ENCODE measurements around the gene DDX19B.
"Not testable (repeated sequence)": the region's sequence is repeated elsewhere in the genome, so short reads cannot be mapped to it uniquely, and the experiment has no call there.

Gene DDX19B

DNA sequence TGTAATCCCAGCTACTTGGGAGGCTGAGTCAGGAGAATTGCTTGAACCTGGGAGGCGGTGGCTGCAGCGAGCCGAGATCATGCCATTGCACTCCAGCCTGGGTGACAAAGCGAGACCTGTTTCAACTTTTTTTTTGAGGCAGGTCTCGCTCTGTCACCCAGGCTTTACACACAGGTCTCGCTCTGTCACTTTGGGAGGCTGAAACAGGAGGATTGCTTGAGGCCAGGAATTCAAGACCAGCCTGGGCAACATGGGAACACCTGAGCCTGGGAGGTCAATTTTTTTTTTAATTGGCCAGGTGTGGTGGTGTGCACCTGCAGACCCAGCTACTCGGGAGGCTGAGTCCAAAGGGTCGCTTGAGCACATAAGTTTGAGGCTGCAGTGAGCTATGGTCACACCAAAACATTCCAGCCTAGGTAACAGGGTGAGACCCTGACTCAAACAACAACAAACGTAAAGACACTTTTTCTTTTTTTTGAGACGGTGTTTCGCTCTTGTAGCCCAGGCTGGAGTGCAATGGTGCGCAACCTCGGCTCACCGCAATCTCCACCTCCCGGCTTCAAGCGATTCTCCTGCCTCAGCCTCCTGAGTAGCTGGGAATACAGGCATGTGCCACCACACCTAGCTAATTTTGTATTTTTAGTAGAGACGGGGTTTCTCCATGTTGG lies 11.5 kb upstream of the DDX19B start:
- not testable (repeated sequence) for DNase-seq (ENCODE audit: low read depth in 2 of 2, low spot score in 1 of 2)

DNA sequence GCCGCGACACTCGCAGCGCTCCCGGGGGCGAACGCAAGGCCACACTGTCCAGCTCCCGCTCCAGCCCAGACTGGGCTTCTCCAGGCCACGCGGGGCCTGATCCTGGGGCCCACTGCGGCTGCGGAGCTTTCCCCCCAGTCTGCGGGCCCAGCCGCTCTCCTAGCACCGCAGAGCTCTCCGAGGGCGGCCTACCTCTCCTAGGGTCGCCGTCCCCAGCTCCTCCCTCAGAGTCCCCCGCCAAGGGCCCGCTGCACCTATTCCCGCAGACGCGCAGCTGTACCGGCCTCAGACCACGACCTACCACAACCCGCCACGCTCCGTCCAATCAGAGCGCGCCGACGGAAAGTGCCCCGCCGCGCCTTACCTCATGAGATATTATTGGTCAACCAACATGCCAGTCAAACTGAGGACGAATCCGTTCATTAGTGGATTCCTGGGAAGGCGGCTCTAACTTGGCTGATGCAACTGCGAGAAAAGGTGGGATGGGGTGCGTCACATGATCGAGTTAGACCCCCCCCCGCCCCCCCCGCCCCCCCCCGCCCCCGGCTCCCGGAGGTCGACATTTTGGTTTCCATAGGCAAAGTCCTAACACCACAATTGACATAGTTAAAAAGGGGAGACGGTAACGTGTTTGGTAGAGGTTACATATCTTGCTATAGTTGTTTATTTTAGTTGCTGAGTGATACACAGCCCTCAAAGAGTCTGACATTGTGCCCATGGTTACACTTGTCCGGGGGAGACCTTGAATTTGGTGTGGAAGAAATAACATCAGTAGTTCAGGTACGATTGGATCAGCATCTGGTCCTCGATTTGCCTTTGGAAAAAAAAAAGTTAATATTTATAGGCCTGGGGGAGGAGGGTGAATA lies 9.5 kb upstream of the DDX19B start, which contains the start of gene AARS1:
Gene AARS1, minus strand, starts transcription at position 278 of the 866 bp plus-strand sequence. CDS start 6,743 bp downstream, outside the sequence.
- peak; percentile 81 to 92 for DNase-seq (ENCODE audit: low read depth in 2 of 2, low spot score in 1 of 2)

DNA sequence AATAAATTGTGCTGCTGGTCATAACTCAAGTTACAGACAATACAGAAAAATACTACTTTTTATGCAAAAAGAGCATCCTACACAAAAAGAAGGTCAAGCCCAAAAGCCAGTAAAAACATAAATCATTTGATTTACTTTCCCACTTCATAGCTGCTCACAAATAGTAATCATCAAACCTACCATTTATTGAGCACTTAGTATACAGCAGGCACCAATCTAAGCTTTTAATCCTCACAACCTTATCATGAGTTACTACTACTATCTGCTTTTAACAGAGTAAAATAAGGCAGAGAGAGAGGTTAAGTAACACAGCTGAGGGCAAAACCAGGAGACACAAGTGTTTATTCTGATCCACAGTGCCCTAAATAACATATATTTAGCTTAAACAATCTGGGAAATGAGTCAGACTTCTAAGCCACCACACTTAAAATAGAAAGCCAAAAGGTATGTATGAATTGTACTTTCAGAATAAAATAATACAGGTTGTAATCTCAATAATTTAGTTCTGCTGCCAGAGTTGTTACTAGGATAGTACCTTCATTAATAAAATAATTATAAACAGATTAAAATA lies 8.0 kb upstream of the DDX19B start:
- DNase-seq (ENCODE audit: low read depth in 2 of 2, low spot score in 1 of 2) = no peak

DNA sequence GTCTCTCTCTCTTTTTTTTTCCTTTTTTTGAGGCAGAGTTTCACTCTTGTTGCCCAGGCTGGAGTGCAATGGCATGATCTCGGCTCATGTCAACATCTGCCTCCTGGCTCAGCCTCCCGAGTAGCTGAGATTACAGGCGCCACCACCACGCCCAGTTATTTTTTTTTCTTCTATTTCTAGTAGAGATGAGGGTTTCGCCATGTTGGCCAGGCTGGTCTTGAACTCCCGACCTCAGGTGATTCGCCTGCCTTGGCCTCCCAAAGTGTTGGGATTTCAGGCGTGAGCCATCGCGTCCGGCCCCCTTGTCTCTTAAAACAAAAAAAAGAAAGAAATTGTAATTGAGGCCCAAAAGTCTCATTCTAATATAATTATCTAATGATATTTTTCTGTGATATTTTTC lies 6.8 kb upstream of the DDX19B start:
- DNase-seq (ENCODE audit: low read depth in 2 of 2, low spot score in 1 of 2) = not testable (repeated sequence)

DNA sequence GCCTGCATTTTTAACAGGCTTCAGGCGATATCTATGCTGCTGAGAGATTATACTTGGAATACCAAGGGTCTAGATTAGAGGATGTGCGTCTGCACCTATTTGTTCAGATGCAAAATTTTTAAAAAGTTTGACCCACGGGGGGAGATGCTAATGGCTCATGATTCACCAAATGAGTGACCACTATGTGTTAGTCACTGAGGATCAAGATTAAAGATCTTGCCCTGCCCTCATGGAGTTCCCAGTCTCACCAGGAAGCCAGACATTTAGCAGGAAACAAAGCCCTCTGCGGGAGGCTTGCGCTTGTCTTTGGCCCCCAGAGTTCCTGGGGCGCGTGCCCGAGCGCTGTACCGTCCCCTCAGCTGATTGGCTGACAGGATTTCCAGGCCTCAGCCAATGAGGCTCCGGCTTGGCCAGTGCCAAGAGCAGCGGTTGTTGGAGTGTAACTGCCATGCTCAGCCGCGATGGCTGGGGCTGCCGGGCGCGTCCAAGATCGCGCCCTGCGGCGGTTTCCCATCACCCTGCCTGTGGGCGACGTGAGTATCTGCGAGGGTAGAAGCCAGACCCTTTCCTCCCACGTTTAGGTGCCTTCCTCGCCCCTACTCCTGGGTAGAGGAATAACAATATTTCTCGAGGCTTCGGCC lies 4.5 kb upstream of the DDX19B start:
- DNase-seq (ENCODE audit: low read depth in 2 of 2, low spot score in 1 of 2) = no peak

DNA sequence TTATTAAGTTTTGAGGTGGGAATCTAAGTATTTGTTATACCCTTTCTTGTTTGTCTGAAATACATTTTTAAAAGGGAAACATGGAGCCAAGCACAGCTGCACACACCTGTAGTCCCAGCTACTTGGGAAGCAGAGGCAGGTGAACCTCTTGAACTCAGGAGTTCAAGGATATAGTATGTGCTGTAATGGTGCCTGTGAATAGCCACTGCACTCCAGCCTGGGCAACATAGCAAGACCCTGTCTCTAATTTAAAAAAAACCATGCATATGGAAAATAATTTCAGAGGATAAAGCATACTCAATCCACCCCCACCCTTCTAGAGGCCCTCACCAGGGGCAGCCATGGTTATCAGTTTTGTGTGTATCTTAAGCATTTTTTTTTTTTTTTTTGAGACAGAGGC lies 3.4 kb upstream of the DDX19B start:
- no peak for DNase-seq (ENCODE audit: low read depth in 2 of 2, low spot score in 1 of 2)

DNA sequence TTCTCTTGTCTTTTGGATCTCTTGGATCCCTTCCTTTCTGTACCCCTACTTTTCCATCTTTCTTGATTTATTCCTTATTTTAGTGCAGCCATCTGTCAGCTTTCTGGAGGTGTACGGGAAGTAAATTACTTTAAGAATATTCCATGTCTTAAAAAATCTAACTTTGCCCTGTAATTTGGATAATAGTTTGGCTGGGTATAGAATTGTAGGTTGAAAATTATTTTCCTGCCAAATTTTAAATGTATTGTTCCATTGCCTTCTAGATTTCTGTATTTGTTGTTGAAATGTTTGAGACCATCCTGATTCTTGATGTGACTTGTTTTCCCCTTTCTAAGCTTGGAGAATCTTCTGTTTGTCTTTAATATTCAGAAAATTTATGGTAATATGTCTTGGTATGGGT lies 2.1 kb downstream of the DDX19B start:
- DNase-seq (ENCODE audit: low read depth in 2 of 2, low spot score in 1 of 2) = no peak

DNA sequence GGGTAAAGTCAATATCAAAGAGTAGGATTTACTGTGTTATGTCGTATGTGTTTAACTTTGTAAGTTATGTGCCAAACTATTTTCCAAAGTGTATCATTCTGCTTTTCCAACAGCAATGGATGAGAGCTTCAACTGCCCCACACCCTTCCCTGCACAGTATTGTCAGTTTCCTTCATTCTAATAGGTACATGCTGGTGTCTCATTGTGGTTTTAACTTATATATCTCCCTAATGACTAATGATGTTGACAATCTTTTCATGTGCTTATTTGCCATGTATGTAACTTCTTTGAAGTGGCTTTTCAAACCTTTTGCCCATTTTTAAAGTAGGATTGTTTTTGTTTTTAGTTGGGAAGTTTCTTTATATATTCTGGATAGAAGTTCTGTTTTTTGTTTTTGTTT lies 3.8 kb downstream of the DDX19B start:
- DNase-seq (ENCODE audit: low read depth in 2 of 2, low spot score in 1 of 2) = no peak

DNA sequence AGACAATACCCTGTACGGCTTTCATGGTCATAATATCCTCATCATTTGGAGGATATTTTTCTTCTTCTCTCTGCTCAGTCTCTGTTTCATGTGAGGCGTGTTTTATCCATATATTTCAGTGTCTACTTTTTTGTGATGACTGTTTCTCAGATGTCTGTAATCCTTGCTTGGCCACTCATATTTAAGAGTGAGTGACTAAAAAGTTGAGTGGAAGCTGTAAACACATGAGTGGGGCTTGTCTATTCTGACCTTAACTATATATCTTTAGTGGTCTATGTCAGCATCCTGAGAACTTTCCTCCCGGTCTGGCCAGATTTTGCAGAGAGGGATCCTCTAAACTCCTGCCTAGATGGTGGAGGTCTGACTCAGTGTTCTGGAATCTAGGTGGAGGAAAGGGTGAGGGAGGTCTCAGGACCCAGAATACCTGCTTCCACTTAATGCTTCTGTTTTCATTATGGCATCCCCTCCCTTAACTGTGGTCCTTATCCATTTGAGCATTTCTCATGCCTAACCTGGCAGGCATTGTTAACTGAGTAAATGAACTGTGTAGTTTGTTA lies 6.0 kb downstream of the DDX19B start:
- no peak for DNase-seq (ENCODE audit: low read depth in 2 of 2, low spot score in 1 of 2)

DNA sequence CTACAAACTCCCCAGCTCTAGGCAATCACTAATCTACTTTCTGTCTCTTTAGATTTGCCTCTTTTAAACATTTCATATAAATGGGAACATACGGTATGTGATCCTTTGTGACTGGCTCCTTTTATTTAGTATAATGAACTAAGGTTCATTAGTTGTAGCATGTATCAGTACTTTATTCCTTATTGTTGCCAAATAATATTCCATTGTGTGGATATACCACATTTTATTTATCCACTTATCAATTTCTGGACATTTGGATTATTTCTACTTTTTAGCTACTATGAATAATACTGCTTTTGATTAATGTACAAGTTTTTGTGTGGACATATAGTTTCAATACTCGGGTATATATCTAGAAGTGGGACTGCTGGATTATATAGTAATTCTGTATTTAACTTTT lies 7.9 kb downstream of the DDX19B start:
- DNase-seq (ENCODE audit: low read depth in 2 of 2, low spot score in 1 of 2) = no peak

DNA sequence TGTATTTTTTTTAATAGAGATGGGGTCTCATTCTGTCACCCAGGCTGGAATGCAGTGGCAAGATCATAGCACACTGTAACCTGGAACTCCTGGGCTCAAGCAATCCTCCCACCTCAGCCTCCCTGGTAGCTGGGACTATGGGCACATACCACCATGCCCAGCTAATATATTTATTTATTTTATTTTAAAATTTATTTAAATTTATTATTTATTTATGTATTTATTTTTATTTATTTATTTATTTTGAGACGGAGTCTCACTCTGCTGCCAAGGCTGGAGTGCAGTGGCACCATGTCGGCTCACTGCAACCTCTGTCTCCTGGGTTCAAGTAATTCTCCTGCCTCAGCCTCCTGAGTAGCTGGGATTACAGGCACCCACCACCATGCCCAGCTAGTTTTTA lies 8.7 kb downstream of the DDX19B start:
- DNase-seq (ENCODE audit: low read depth in 2 of 2, low spot score in 1 of 2) = not testable (repeated sequence)

DNA sequence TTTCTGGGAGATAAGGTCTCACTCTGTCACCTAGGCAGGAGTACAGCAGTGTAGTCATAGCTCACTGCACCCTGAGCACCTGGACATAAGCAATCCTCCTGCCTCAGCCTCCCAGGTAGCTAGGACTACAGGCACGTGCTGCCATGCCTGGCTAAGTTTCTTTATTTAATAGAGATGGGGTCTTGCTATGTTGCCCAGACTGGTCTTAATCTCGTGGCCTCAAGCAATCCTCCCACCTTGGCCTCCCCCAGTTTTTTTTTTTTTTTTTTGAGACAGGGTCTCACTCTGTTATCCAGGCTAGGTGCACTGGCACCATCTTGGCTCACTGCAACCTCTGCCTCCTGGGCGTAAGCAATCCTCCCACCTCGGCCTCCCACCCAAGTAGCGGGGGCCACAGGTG lies 21.1 kb downstream of the DDX19B start:
- no peak for DNase-seq (ENCODE audit: low read depth in 2 of 2, low spot score in 1 of 2)

DNA sequence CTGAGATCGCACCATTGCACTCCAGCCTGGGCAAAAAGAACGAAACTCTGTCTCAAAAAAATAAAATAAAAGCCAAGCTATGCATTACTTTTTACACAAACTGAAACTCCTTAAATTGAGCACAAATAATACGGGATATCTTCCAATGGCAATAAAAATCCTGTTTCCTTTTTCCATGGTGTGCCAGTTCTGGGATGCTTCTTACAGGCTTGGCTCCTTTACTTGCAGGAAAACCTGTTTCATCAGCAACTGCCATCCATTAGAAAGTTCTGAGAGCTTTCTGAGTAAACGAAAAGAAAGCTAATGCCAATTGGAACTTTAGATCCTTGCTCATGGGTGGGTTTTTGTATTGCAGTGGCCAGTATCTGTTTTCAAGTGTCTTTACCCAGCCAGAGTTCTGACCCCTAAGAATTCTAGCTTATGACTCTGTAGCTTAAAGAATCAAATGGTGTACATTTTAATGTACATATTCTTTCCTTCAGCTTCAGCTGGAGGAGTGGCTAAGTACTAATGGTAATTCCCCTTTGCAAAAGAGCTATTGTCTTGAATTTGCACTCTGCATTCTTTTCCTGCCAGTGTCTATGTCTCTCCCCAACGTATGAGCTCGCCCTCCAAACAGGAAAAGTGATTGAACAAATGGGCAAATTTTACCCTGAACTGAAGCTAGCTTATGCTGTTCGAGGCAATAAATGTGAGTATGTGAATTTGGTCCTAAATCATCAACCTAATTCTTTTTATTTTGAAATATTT lies 26.2 kb downstream of the DDX19B start:
- no peak for DNase-seq (ENCODE audit: low read depth in 2 of 2, low spot score in 1 of 2)

DNA sequence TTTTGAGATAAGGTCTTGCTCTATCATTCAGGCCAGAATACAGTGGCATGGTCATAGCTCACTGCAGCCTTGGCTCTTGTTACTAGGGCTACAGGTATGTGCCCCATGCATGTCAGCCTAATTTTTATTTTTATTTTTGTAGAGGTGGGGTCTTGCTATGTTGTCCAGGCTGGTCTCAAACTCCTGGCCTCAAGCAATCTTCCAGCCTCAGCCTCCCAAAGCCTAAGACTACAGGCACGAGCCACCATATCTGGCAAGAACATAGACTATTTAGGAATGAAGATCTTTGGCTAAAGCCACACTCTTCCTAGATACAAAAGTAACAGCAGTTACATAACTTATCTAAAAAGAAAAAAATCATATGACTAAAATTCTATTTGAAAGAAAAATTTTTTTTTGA lies 32.1 kb downstream of the DDX19B start:
- DNase-seq (ENCODE audit: low read depth in 2 of 2, low spot score in 1 of 2) = no peak

DNA sequence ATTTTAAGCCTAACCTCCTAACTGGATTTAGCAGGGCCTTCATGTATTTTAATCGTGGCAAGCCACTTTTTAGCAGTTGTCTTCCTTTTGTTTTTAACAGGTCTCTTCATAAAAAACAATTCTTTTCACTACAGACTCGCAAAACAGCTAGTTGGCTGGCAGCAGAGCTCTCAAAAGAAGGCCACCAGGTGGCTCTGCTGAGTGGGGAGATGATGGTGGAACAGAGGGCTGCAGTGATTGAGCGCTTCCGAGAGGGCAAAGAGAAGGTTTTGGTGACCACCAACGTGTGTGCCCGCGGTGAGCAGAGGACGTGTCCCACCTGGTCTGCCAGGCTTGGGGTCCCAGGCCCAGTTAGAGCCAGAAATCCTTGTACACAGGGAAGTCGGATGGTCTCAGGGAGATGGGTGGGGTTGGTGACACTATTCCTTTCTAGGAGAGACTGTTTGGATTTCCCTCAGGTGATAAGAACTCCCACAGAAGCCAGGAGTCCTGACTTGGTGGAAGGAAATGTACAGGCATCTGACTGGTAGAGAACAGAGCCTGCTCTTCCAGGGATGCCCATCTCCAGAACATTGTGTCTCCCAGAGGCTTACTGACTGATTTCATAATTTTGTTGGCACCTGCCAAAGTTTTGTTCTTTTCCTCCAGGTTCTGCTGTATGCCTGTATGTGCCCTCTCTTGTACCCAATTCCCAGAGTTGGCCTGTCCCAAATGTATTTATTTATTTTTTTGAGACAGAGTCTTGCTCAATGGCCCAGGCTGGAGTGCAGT lies 32.8 kb downstream of the DDX19B start:
- DNase-seq (ENCODE audit: low read depth in 2 of 2, low spot score in 1 of 2) = no peak

DNA sequence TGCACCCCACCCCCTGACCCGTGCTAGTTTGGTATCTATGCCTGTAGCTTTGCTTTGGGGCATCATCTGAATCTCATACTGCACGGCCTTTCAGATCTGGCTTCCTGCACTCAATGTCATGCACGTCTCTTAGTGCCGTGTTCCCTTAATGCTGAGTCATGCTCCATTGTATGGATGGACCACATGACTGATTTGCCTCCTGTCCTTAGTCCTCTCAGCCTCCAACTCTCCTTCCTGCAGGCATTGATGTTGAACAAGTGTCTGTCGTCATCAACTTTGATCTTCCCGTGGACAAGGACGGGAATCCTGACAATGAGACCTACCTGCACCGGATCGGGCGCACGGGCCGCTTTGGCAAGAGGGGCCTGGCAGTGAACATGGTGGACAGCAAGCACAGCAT lies 33.7 kb downstream of the DDX19B start:
- DNase-seq (ENCODE audit: low read depth in 2 of 2, low spot score in 1 of 2) = not testable (repeated sequence)

DNA sequence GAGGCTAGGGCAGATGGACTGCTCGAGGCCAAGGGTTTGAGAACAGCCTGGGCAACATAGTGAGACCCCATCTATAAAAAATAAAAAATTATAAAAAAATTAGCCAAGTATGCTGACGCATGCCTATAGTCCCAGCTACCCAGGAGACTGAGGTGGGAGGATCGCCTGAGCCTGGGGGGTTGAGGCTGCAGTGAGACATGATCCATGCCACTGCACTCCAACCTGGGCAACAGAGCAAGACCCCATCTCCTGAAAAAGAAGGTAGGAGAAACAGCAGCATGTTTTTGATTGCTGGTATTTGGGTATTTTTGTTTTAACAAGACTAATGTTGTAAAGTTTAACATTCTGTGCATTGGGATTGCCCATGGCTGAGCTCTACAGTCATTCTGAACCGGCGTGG lies 38.8 kb downstream of the DDX19B start:
- DNase-seq (ENCODE audit: low read depth in 2 of 2, low spot score in 1 of 2) = no peak

DNA sequence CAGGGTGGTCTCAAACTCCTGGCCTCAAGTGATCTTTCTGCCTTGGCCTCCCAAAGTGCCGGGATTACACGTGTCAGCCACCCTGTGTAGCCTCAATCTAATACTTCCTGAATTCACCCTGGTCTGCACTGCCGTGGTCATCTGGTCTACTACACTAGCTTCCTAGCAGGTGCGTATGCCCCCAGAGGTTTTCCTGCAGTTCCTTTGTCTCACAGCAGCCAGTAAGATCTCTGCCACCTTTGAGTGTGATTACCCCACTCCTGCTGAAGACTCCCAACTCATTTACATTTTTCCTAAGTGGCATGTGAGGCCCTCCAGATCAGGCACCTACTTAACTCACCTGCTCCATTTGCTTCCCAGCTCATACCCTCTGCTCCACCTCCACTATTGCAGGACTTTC lies 42.6 kb downstream of the DDX19B start:
- no peak for DNase-seq (ENCODE audit: low read depth in 2 of 2, low spot score in 1 of 2)

DNA sequence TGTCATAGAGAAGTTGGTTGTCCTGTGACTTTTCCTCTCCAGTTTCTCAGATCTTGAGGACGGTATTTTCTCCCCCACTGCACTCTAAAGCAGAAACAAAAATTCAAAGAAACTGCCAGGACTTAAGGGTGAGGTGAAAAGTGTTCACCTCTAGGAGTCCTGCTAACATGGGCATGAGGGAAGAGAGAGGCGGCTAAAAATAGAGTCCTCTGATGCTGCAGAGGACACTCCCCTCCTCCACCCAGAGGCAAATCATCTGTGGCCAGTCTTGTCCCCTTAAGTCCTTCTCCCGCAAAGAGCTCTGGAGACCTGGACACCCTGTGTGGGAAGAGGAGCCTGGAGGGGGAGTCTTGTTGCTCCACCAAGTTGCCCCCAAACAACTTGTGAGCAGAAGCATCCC lies 43.0 kb downstream of the DDX19B start:
- DNase-seq (ENCODE audit: low read depth in 2 of 2, low spot score in 1 of 2) = no peak

DNA sequence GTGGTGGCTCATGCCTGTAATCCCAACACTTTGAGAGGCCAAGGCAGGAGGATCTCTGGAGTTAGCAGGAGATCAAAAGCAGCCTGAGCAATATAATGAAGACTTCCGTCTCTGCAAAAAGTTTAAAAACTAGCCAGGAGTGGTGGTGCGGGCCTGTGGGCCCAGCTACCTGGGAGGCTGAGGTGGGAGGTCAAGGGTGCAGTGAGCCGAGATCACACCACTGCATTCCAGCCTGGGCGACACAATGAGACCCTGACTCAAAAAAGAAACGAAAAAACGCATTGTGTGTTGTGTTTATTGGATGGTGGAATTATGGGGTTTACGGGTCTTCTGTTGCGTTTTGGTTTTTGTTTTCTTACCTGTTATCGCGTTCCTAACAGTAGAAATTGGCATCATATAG lies 46.9 kb downstream of the DDX19B start:
- DNase-seq (ENCODE audit: low read depth in 2 of 2, low spot score in 1 of 2) = no peak

All from stimulated activated CD8-positive, alpha-beta memory T cell treated with anti-CD3 and anti-CD28 coated beads, Interleukin-4, amount 100 ng/mL, for 4 hours (primary cell).